Activated CD8-positive, alpha-beta memory T cell treated with anti-CD3 and anti-CD28 coated beads for 48 hours (primary cell): ENCODE measurements around the gene WDR20.
"Not testable (repeated sequence)": the region's sequence is repeated elsewhere in the genome, so short reads cannot be mapped to it uniquely, and the experiment has no call there.

Source experiments
- DNase-seq, 3 experiments: peaks; one replicate each; pipeline ENCODE4 v3.0.0-alpha.2; 2020; ENCODE audit warnings: low read depth in 2 of 3, low spot score in 2 of 3

WDR20 gene, protein sequence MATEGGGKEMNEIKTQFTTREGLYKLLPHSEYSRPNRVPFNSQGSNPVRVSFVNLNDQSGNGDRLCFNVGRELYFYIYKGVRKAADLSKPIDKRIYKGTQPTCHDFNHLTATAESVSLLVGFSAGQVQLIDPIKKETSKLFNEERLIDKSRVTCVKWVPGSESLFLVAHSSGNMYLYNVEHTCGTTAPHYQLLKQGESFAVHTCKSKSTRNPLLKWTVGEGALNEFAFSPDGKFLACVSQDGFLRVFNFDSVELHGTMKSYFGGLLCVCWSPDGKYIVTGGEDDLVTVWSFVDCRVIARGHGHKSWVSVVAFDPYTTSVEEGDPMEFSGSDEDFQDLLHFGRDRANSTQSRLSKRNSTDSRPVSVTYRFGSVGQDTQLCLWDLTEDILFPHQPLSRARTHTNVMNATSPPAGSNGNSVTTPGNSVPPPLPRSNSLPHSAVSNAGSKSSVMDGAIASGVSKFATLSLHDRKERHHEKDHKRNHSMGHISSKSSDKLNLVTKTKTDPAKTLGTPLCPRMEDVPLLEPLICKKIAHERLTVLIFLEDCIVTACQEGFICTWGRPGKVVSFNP

DNA sequence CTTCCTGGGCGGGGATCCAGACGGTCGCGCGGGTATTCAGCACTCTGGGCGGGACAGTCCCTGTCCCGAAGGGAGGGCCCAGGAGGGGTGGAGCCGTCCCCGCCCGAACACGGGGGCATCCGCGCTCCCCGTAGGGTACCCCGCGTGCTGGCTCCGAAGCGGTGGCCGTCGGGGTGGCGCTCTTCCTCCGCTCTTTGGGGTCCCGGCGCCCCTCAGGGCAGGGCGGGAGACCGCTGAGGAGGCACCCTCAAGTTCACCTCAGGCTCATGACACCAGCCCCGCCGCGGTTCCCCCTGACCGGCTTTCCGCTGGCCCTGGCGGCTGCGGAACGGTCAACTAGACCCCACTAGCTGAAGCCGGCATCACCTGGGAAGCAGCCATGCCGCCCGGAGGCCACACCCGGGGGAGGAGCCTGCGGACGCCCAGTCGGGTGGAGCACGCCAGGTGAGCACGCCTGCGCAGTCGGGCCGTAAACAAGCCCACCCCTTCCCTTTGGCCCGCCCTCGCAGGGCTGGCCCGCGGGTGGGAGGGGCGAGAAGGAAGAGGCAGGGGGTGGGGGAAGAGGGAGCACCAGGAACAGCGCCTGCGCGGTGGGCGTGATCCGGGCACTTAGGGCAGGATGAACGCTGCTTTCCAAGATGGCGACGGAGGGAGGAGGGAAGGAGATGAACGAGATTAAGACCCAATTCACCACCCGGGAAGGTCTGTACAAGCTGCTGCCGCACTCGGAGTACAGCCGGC lies at the start of gene WDR20:
WDR20 (plus strand) TSS at position 612 of the 741 bp plus-strand sequence; CDS start at position 639, 27 bp downstream.
- DNase-seq = peak; percentile 96 to 99 (median 97)

DNA sequence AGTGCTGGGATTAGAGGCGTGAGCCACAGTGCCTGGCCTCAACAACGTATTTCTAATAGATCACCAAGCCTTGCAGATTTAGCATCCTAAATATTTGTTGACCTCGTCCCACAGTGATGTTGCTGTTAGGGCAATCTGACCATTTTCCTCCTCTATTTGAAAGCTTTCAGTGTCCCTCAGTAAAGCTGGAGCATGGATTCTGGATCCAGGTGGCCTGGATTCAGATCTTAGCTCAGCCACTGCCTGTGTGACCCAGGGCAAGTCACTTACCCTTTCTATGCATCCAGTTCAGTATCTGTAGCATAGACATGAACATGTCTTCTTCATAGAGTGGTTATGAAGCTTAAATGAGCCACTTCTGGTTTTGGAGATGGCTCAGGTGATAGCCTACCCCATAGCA lies 49.0 kb upstream of the WDR20 start:
- DNase-seq = no peak

DNA sequence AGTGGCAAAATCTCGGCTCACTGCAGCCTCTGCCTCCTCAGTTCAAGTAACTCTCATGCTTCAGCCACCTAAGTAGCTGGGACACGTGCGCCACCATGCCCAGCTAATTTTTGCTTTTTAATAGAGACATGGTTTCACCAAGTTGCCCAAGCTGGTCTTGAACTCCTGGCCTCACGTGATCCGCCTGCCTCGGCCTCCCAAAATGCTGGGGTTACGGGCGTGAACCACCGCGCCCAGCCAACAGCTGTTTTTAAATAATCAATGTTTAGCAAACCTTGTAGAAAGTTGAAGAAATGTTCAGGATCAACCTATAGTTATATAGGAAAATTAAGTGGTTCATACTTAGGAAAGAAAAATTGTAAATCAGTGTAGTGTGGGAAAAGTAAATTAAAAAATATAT lies 46.9 kb upstream of the WDR20 start:
- DNase-seq = no peak

DNA sequence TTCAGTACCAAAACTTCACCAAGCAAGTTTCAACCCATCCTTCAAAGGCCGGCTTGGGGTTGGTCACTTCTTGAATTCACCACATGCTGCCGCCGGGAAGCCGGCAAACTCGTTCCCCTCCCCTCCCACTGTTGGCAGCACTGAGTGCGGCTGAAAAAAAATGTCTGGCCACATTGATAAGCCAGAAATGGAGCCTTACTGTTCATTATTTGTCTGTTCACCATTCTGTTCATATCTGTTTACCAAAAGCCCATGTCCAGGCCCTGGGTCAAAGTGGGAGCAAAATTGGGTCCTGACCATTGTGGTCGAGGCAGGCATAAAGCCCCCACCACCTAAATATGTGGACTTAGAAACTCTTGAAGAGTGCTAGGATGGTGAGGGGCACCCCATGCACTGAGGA lies 45.6 kb upstream of the WDR20 start:
- no peak for DNase-seq

DNA sequence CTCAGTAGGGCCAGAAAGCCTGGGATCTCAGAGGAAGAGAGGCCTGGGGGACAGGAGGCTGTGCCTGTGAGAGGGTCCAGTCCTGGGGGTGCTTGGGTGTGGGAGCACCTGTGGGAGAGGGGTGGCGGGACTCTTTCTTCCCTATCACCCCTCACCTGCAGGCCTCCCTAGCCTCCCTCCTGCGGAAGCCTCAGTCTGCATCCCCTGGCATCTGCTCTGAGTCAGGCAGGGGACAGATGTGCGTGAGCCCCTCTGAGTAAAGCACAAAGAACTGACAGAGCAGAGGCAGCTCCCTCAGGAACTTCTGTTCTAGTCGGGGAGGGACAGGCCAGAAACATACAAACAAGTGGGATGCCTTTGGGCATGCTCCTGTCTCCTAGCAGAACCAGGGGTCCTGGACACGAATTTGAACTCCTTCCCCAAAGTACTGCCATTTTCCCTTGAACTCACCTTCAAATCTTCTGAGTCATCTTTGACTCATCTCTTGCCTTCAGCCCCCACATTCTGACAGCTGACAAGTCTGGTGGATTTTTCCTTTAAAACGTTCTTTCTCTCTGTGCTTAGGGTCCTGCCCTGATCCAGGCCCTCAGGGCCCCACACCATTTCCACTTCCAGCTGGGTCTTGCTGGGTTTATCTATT lies 44.3 kb upstream of the WDR20 start:
- no peak for DNase-seq

DNA sequence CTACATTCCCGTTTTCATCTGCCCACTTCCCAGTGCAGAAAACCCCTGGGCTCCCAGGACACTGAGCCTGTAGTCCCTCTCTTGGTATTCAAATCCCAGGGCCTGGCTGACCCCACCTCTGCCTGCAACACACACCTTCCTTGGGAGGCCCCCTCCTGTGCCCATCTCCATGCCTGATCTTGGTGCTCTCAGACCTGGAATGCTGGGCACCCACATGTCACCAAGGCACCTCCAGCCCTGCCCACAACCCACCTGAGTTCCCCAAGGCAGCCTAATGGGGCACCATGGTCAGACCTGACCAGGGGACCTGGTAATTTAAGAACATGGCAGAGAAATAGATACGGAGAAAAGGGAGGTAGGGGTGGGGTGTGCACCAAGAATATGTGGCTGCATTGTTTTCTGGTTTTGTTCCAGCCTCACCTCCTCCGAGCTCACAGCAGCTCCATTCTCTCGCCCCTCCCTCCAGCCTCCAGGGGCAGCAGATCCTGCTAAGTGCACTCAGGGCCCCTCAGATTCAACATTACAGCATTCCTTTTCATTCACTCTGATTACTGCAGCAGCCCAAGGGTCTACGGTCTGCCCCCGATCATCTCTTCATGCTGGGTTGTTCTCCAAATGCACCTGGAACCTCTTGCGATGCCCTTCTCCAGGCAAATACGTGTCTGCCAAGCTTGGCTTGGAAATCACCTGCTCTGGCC lies 43.7 kb upstream of the WDR20 start:
- no peak for DNase-seq

DNA sequence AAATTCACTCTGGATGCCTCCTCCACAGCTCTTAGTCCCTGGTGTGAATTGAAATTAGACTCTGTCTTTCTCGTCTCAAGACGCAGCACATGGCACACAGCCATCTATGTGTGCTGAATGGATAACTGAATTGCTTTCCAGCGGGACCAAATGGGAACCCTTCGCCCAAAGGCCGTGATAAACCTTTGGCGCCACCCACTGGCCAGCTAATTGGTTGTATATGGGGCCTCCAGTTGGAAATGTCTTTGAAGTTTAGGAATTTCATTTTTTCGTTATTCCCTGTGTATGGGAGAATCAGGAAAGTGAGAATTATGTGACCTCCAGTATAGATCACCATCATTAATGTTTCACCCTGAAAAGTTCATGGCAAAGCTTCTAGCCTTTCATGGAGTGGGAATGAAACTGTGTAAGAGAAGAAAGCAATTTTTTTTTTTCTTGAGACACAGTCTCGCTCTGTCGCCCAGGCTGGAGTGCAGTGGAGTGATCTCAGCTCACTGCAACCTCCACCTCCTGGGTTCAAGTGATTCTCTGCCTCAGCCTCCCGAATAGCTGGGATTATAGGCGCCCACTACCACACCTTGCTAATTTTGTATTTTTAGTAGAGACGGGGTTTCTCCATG lies 43.0 kb upstream of the WDR20 start:
- DNase-seq = peak in 1 of 3 experiments; percentile 45

DNA sequence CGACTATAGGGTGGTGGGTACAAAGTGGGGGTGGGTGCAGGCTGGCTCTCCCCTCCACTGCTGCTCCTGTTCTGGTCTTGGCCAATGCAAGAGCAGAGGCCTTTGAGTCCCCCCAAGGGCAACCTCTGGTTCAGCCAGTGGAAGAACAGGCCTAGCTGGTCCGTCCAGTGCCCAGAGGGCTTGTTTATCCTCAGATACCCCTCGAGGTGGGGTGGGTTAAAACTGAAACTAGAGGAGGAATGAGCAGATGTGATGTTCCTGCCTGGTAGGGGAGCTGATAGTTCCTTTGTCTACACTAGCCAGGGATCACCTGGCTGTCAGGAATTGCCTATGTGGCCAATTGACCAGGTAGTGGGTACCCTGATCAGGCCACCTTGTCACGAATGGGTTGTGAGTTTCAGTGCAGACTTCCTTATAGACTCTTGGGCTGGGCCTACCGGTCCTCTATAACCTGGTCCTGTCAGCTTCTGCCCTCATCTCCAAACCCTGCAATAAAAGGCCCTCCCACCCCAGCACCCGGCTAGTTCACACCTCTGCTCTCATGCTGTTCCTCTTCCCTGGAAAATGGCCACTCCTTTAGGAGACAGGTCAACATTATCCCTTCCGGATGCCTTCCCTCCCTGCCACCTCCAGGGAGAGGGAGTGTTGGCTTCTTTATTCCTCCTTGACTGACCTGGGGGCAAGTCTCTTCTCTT lies 42.1 kb upstream of the WDR20 start:
- no peak for DNase-seq

DNA sequence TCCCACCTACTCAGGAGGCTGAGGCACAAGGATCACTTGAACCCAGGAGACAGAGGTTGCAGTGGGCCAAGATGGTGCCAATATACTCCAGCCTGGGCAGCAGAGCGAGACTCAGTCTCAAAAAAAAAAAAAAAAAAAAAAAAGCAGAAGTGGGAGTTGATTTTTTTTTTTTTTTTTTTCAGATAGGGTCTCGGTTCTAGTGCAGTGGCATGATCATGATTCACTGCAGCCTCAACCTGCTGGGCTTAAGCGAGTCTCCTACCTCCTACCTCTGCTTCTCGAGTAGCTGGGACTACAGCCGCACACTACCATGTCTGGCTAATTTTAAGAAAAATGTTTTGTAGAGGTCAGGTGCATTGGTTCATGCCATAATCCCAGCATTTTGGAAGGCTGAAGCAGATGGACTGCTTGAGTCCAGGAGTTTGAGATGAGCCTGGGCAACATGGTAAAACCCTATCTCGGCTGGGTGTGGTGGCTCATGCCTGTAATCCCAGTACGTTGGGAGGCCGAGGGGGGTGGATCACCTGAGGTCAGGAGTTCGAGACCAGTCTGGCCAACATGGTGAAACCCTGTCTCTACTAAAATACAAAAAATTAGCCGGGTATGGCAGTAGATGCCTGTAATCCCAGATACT lies 36.5 kb upstream of the WDR20 start:
- DNase-seq = no peak

DNA sequence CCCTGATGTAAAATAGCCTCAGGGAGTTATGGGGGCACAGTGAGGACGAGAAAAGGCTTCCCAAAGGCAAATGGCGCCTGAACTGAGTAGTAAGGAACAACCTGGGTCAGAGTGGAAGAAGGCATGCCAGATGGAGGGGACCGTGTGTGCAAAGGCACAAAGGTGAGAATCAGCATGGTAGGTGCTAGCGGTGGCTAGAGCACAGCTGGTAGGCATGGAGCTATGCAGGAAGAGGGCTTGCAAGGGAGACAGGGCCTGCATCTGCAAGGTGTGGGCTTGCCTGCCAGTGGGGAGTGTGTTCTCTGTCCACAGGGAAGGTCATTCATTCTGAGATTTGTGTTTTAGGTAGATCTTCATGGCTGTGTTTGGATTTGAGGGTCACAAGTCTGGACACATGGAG lies 34.3 kb upstream of the WDR20 start:
- no peak for DNase-seq

DNA sequence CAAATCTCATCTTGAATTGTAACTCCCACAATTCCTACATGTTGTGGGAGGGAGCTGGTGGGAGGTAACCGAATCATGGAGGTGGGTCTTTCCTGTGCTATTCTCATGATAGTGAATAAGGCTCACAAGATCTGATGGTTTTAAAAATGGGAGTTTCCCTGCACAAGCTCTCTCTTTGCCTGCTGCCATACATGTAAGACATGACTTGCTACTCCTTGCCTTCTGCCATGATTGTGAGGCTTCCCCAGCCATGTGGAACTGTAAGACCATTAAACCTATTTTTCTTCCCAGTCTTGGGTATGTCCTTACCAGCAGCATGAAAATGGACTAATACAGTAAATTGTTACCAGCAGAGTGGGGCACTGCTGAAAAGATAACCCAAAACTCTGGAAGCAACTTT lies 30.4 kb upstream of the WDR20 start:
- DNase-seq = not testable (repeated sequence)

DNA sequence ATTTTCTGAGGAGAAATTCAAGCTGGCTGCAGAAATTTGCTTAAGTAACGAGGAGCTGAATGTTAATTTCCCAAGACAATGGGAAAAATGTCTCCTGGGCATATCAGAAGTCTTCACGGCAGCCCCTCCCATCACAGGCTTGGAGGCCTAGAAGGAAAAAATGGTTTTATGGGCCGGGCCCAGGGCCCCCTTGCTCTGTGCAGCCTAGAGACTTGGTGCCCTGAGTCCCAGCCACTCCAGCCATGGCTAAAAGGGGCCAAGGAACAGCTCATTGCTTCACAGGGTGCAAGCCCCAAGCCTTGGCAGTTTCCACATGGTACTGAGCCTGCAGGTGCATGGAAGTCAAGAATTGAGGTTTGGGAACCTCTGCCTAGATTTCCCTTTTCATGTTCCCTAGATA lies 28.6 kb upstream of the WDR20 start:
- no peak for DNase-seq

DNA sequence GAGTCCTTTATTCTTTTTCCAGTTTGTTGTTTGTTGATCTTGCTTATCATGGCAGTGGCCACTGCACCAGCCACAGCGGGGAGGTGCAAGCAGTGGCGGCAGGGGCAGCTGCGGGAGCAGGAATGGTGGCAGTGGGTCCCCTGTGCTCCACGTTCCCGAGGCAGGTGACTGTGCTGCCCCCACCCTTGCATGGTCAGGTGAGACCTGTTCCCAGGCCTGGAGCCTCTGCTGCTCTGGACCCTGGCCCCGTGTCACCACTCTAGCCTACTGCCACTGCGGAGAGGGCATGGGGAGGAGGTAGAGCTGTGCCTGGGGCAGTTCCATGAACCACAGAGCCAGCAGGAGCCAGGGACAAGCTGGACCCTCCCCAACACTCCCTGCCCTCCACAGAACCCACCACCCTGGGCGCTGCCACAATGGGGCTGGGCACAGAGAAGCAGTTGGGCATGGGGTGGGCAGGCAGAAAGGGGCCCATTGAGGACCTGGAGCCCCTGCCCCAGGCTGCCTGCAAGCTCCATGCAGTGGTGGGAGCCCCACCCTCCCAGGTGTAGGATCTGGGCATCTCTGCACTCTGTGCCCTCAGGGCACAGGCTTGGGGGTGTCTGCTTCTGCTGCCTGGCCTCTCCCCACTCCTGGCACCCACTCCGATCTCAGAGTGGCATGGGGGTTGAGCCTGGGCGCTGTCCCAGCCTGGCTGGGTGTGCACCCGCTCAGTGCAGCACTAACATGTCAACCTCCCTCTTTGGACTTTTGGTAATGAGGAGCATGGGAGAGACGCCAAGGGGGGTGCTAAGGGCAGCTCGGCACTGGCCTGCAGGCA lies 23.1 kb upstream of the WDR20 start:
- DNase-seq = no peak

DNA sequence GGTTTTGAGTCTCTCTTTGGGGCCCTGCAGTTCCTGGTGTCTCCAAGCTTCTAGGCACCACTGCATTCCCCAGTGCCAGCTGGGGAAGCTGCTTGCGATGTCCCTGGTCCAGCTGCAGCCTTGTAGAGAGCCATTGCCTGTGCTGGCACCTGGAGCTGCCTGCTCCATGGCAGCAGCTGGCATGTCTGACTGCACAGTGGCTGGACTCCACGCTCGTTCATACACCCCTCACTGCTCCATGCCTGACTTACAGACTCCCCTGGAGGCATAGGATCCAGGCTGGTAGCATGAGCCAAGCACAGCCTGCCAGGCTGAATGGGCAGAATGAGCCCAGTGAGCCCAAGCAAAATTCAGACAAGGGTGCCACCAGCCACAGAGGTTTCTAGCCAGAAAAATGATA lies 21.8 kb upstream of the WDR20 start:
- DNase-seq = no peak

DNA sequence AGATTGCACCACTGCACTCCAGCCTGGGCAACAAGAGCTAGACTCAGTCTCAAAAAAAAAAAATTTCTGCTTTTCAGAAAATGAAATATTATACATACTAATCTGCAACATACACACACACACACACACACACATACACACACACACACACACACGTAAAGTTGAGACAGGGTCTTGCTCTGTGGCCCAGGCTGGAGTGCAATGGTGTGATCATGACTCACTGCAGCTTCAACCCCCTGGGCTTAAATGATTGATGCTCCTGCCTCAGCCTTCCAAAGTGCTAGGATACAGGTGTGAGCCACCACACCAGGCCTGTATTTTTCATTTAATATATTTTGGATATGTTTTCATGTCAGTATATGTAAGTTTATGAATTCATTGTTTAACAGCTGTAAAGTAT lies 18.8 kb upstream of the WDR20 start:
- no peak for DNase-seq

DNA sequence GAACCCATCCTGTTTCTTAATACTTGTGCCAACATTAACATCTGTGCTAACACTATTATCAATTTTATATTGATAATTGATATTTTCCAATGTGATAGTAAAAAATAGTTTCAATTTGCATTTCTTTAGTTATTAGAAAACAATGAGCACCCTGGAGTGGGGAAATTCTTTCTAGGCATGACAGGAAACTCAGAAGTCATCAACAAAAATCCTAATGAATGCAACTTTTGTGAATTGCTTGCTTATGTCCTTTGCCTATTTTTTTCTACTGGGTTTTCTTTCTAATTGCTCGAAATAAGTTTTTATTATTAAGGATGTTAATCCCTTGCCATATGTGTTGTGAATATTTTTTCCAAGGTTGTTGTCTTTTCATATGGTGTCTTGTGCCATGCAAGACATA lies 18.1 kb upstream of the WDR20 start:
- DNase-seq = no peak

DNA sequence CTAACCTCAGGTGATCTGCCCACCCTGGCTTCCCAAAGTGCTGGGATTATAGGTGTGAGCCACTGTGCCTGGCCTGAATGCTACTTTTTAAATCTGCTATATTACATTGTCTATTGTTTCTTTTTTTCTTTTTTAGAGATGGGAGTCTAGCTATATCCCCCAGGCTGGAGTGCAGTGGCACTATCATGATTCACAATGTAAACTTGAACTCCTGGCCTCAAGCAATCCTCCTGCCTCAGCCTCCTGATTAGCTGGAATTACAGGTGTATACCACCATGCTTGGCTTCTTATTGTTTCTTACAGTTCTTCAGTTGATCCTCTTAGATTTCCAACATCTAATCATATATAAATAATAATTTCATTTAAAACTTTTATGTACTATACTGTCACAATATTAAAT lies 15.3 kb upstream of the WDR20 start:
- DNase-seq = no peak

DNA sequence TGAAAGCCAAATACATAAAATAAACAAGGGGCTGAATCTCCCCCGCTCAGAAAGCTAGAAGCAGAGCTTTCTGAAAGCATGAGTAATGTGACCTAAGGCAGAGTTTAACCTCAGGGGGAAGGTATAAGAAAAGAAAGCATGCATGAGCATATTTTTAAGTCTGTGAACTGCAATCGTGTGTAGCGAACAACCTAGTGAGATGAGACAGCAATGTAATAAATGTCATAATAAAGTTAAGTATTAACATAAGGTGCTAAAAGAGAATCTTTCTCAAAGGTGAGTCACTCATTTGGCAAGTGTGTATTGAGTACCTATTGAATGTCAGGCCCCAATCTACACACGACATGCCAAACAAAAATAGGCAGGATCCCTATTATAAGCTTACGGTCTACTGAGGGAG lies 14.2 kb upstream of the WDR20 start:
- no peak for DNase-seq
